Fibroblast of mammary gland (primary cell): ENCODE results near the gene DDX27.

Source experiments
- DNase-seq: peaks from one replicate; pipeline ENCODE4 v3.0.0-alpha.2; 2010; ENCODE audit warnings: low read depth
- H3K4me3 ChIP-seq: 2 replicates; pipeline ENCODE4 v1.5.1; 2011; ENCODE audit warnings: low read depth, mild to moderate bottlenecking, low read length, moderate library complexity; ENCODE audit not compliant: control insufficient read depth
- CTCF ChIP-seq: conservative IDR thresholded peaks from 2 replicates; pipeline ENCODE4 v1.5.1; 2011; ENCODE audit warnings: low read depth, low read length, inconsistent platforms; ENCODE audit not compliant: control insufficient read depth, insufficient read depth

The DDX27 gene

GRCh38 chr20:49276161-49276960 lies 57.1 kb downstream of the DDX27 start:
- peak overlapping the region; percentile 92 for H3K4me3 ChIP-seq
- no peak for TF ChIP-seq CTCF
- peak; percentile 76 for DNase-seq

GRCh38 chr20:49276961-49277785 lies 58.0 kb downstream of the DDX27 start:
- H3K4me3 ChIP-seq, result peak overlapping the region; percentile 92
- DNase-seq, result no peak

GRCh38 chr20:49277786-49278035 lies 58.5 kb downstream of the DDX27 start:
- TF ChIP-seq CTCF, result no peak
- peak overlapping the region; percentile 92 for H3K4me3 ChIP-seq
- no peak for DNase-seq

More at GRCh38 chr20:49276961-49277785, 58.0 kb downstream of the DDX27 start:
- TF ChIP-seq CTCF, result no peak

- DNase-seq, result peak; percentile 96
- H3K4me3 ChIP-seq, result peak within 1 kb of the TSS; percentile 100
- no peak for TF ChIP-seq CTCF
Observed at GRCh38 chr20:49278036-49278817, 59.0 kb downstream of the DDX27 start, which contains the start of gene ZNFX1. TSS of gene ZNFX1 (minus strand) at chr20:49278057. CDS start at chr20:49275839, 2,218 bp downstream.

GRCh38 chr20:49278818-49279676 lies 59.8 kb downstream of the DDX27 start:
- DNase-seq, result peak; percentile 36
- TF ChIP-seq CTCF, result no peak
- H3K4me3 ChIP-seq, result peak overlapping the region; percentile 100
